Stimulated activated CD8-positive, alpha-beta memory T cell treated with anti-CD3 and anti-CD28 coated beads, Interleukin-2, amount 100 ng/mL, for 48 hours (primary cell): ENCODE measurements around the gene RP9.
"Not testable (repeated sequence)": the region's sequence is repeated elsewhere in the genome, so short reads cannot be mapped to it uniquely, and the experiment has no call there.

ENCODE experiments used
- DNase-seq, 2 donors: peaks; one replicate each; pipeline ENCODE4 v3.0.0-alpha.2; 2020; ENCODE audit warnings: low read depth in 2 of 2

RP9 gene

DNA sequence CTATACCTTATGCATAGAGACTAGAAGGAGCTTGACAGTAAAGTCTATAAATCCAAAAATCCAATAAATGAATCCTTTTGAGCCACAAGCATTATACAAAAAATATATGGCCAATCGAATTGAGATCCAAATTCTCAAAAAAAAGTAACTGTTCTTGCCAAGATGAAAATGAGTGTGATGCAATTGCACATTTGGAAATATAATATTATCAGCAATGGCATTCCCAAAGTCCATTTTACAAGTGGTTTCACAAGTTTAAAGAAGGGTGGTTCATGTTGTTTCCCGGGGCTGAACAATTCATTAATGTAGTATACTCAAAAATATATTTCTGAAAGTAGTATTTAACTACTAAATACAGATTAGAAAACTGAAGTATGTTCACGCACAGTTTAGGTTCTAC, 7.3 kb downstream of the RP9 start:
- DNase-seq = no peak

DNA sequence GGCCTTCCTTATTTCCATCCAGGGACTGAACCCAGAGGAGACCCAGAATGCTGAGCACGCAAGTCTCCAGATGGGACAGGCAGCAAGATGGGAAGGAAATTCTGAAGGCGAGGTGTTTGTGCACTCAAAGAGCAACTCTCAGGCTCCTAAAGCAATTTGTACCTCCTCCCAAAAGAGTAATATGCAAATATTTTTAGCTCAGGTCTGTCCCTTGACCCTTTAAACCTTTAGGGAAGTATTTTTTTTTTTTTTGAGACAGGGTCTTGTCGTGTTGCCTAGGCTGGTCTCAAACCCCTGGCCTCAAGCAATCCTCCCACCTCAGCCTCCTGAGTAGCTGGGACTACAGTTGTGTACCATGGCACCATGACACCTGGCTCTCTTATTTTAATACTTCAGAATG, 8.4 kb downstream of the RP9 start:
- DNase-seq = no peak

DNA sequence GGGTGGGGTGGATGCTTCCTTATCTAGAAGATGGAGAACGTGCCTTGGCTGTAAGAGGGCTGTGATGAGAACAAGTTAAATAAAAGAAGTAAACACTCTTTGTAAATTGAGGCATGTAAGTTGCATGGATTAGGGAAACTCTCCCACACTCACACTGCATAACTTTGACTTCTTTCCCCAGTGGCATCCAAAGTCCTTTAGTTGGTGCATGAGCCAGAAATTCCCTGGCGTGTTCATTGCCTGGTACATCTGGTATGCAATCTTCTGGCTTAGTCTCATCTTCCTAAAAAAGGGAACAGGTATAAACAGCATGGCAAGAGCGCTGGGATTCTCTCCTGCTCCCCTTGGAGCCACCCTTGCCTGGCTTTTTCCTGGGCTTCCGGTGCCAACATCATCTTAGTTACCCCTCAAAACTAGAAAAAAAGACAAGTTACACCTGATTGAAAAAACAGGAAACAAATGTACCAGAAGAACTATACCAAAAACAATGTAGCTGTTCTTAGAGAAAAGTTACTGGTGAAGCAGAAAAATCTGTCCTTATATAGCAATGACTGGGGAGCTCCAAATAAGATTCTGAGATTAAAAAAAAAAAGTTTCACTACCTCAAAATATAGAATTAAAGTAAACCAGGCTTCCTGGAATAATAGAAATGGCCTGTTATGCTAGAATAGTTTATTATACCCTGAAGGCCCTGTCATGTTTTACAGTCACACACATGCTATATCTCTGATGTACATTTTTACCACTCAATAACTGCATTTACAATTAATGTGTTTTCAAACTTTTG, 9.9 kb downstream of the RP9 start:
- no peak for DNase-seq

DNA sequence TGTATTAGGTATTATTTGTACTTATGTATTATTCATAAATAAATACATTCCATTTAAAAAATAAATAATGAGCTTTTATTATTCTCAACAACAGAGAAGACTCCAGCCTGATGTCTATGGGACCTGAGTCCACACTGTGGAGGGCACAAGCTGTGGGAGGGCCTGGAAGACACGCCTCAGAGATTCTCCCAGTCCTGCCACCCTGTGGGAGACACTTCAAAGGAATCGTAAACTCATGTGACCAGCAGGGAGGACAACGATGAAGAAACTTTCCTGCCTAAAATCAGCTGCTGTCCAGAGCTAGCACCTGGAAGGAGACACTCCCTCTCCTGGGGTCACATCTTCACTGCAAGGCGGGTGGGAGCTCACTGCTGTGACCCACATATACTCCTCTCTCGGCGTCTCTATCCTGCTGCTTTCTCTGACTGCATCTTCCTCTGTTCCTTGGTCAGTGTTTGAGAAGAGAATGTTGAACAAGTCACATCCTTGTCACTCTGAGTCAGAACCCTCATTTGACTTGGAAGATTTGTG, 14.4 kb downstream of the RP9 start:
- not testable (repeated sequence) for DNase-seq

GRCh38 chr7:33093266-33093665, 15.9 kb downstream of the RP9 start:
- no peak for DNase-seq

DNA sequence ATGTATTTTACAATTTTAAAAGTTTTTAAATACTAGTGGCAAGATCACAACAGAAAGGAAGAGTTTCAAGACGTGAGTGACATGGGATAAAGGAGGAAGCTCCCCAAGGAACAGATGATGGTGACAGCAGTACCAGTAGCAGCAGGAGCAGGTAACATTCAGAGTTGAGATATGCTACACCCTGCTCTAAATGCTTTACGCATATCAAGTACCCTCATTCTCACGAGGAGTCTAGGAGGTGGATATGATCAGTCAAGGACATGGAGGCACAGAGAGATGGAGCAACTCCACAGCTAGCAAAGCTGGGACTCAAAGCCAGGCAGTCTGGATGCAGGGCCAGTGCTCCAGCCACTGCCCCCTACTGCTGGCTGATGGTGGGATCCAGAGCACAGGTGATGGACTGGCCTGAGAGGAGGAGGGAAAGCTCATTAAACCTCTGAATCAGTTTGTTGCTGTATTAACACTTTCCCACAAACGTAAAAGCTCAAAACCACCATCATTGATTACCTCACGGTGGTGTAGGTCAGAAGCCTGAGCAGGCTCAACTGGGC, 17.5 kb downstream of the RP9 start:
- DNase-seq = no peak

DNA sequence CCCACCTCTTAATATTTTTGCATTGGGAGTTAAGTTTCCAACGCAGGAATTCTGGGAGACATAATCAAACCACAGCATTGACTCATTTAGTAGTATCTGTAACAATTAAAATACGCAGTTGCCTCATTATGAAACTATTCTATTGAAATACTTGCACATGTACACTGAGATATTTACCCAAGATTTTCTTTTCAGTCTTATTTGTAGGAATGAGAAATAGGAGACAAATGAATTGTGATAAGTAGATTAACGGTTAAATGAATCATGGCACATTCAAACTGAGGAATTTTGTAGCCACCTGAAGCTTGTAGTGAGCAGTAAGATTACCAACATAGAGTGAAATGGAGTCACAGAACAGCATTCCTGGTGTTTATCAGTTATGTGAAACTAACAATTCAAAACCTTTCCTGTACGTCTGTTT, 18.1 kb downstream of the RP9 start:
- no peak for DNase-seq

GRCh38 chr7:33089142-33089541, 20.1 kb downstream of the RP9 start:
- DNase-seq = no peak

DNA sequence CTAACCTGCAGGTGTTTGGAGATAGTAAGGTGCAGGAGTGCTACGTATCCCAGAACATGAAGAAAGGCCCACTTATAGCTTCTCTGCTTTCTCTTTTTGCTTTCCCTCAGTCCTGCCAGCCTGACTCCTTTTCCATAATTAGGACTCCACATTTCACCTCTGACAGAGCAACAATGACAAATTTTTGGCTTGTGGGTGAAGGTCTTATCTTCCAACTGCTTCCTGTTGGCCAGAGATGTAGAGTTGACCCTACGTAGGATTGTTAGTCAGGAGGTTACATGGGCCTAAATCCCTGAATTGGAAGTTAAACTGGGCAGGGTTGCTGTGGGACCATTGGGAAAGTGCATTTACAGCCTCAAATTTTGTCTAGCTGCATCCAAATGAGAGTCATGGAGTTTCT, 21.3 kb downstream of the RP9 start:
- DNase-seq = no peak

GRCh38 chr7:33087356-33087755, 21.8 kb downstream of the RP9 start:
- no peak for DNase-seq

GRCh38 chr7:33079763-33080690, 29.2 kb downstream of the RP9 start:
- no peak for DNase-seq

DNA sequence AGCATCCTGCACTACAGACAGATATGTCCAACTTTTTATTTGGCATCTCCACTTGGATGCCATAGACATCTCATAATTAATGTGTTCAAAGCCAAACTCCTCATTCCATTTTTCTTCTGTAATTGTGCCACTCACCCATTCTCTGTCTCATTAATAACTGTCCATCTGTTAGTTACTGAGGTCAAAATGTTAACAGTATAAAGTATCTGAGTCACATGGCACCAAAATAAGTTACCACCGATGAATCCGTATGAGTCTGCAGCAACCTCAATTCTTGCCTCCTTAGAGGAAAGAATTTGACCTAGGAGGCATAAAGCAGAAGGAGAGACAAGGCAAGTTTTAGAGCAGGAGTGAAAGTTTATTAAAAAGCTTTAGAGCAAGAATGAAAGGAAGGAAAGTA, 30.1 kb downstream of the RP9 start:
- DNase-seq = no peak

DNA sequence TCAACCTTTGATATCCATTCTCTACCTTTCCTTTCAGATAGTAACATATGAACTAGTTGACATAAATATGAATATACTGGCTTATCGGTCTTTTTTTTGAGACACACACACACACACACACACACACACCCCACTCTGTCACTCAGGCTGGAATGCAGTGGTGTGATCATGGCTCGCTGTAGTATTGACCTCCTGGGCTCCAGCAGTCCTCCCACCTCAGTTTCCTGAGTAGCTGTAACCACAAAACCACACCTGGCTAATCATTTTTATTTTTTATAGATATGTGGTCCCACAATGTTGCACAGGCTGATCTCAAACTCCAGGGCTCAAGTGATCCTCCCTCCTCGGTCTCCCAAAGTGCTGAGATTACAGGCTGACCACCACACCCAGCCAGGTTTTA, 32.5 kb downstream of the RP9 start:
- no peak for DNase-seq

- DNase-seq = no peak
These were observed 33.2 kb downstream of the RP9 start for GRCh38 chr7:33075818-33076518.

DNA sequence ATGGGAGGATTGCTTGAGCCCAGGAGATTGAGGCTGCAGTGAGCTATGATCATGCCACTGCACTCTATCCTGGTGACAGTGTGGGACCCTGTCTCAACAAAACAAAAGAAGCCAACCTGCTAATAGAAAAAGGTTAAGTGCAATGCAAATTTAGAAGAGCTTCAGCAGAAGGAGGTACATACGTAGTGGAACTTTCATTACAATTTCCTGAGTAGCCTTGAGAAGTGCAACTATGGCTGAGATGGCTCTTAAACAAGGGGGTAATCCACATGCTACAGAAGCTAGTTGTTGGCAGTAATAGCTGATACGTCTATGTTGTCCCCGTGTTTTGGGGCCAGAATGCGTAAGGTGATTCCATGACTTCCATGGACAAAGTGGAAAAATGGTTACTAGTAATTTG, 36.0 kb downstream of the RP9 start:
- no peak for DNase-seq

DNA sequence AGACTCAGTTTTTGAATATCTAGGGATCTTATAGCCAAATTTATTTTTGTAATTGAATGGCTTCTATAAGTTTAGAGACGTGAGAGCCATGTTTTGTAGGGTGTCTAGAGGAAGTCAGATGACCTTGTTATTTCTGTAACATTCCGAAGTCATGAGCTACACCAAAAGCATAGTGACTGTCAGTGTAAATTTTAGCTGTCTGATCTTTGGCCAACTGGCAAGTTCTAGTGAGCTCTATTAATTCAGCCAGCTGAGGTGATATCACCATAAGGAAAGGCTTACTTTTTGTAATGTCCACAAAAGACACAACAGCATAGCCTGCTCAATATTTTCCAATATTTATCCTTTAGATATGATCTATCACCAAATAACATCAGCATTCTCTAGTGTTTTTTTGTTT, 36.7 kb downstream of the RP9 start:
- no peak for DNase-seq

DNA sequence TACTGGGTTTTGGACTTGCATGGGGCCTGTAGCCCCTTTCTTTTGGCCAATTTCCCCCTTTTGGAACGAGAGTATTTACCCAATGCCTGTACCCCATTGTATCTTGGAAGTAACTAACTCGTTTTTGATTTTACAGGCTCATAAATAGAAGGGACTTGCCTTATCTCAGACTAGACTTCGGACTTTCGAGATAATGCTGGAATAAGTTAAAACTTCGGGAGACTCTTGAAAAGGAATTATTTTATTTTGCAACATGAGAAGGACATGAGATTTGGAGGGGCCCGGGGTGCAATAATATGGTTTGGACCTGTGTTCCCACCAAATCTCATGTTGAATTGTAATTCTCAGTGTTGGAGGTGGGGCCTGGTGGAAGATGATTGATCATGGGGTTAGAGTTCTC, 38.4 kb downstream of the RP9 start:
- DNase-seq = no peak

DNA sequence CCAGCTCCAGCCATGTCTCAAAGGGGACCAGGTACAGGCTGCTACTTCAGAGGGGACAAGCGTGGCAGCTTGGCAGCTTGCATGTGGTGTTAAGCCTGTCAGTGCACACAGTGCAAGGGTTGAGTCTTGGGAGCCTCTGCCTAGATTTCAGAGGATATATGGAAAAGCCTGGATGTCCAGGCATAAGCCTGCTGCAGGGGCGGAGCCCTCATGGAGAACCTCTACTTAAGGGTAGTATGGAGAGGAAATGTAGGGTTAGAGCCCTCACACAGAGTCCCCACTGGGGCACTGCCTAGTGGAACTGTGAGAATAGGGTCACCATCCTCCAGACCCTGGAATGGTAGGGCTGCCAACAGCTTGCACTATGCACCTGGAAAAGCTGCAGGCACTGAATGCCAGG, 38.9 kb downstream of the RP9 start:
- DNase-seq = no peak

DNA sequence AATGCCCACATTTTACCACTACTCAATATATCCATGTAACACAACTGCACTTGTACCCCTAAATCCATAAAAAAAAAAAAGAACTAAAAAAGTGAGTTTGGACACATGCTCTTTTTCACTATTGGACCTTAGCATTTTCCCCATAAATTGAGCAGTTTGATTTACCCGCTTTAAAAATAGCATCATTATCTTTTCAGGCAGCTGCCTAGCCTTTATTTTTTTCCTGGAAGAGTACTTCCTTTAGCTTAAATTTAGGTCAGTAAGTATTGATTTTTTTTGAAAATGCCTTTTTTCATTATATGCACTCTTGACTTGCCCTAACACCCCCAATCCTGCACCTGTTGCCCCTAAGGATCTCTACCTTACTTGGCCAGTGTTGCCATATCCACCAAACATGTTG, 41.3 kb downstream of the RP9 start:
- no peak for DNase-seq

GRCh38 chr7:33066771-33067170, 42.4 kb downstream of the RP9 start:
- no peak for DNase-seq

- DNase-seq = no peak
These were observed 43.2 kb downstream of the RP9 start for GRCh38 chr7:33065981-33066380.
